ENCODE data around the gene TRIP12.
"Not testable (repeated sequence)": the region's sequence is repeated elsewhere in the genome, so short reads cannot be mapped to it uniquely, and the experiment has no call there.

Gene TRIP12

GRCh38 chr2:229879191-229879950, 42.4 kb downstream of the TRIP12 start:
- DNase-seq (ENCODE audit: low read depth in 2 of 3, low spot score in 1 of 3): no peak

- DNase-seq (ENCODE audit: low read depth in 2 of 3, low spot score in 1 of 3): no peak
Measured at GRCh38 chr2:229875549-229875948, 46.3 kb downstream of the TRIP12 start.

- DNase-seq (ENCODE audit: low read depth in 2 of 3, low spot score in 1 of 3): no peak
Measured at GRCh38 chr2:229874647-229875046, 47.2 kb downstream of the TRIP12 start.

- no peak for DNase-seq (ENCODE audit: low read depth in 2 of 3, low spot score in 1 of 3)
Measured at GRCh38 chr2:229873123-229873581, 48.7 kb downstream of the TRIP12 start.

GRCh38 chr2:229870903-229871656, 50.7 kb downstream of the TRIP12 start:
- no peak for DNase-seq (ENCODE audit: low read depth in 2 of 3, low spot score in 1 of 3)

GRCh38 chr2:229869226-229869625, 52.6 kb downstream of the TRIP12 start:
- no peak for DNase-seq (ENCODE audit: low read depth in 2 of 3, low spot score in 1 of 3)

GRCh38 chr2:229868794-229869193, 53.0 kb downstream of the TRIP12 start:
- DNase-seq (ENCODE audit: low read depth in 2 of 3, low spot score in 1 of 3): no peak

- DNase-seq (ENCODE audit: low read depth in 2 of 3, low spot score in 1 of 3): no peak
Measured at GRCh38 chr2:229865033-229865432, 56.8 kb downstream of the TRIP12 start.

GRCh38 chr2:229861431-229861830, 60.4 kb downstream of the TRIP12 start:
- no peak for DNase-seq (ENCODE audit: low read depth in 2 of 3, low spot score in 1 of 3)

GRCh38 chr2:229860334-229860733, 61.5 kb downstream of the TRIP12 start:
- DNase-seq (ENCODE audit: low read depth in 2 of 3, low spot score in 1 of 3): no peak

- DNase-seq (ENCODE audit: low read depth in 2 of 3, low spot score in 1 of 3): no peak
Measured at GRCh38 chr2:229858351-229858750, 63.5 kb downstream of the TRIP12 start.

GRCh38 chr2:229857634-229858033, 64.2 kb downstream of the TRIP12 start:
- no peak for DNase-seq (ENCODE audit: low read depth in 2 of 3, low spot score in 1 of 3)

GRCh38 chr2:229856413-229856812, 65.4 kb downstream of the TRIP12 start:
- DNase-seq (ENCODE audit: low read depth in 2 of 3, low spot score in 1 of 3): no peak

- no peak for DNase-seq (ENCODE audit: low read depth in 2 of 3, low spot score in 1 of 3)
Measured at GRCh38 chr2:229855116-229855515, 66.7 kb downstream of the TRIP12 start.

GRCh38 chr2:229852565-229852964, 69.2 kb downstream of the TRIP12 start:
- peak; percentile 11 to 28 (median 27) for DNase-seq (ENCODE audit: low read depth in 2 of 3, low spot score in 1 of 3)

GRCh38 chr2:229851870-229852269, 69.9 kb downstream of the TRIP12 start:
- DNase-seq (ENCODE audit: low read depth in 2 of 3, low spot score in 1 of 3): no peak

GRCh38 chr2:229850355-229851275, 71.2 kb downstream of the TRIP12 start:
- not testable (repeated sequence) for DNase-seq (ENCODE audit: low read depth in 2 of 3, low spot score in 1 of 3)

GRCh38 chr2:229849073-229849472, 72.7 kb downstream of the TRIP12 start:
- DNase-seq (ENCODE audit: low read depth in 2 of 3, low spot score in 1 of 3): no peak

- DNase-seq (ENCODE audit: low read depth in 2 of 3, low spot score in 1 of 3): no peak
Measured at GRCh38 chr2:229843613-229844012, 78.2 kb downstream of the TRIP12 start.

GRCh38 chr2:229838729-229839128, 83.1 kb downstream of the TRIP12 start:
- DNase-seq (ENCODE audit: low read depth in 2 of 3, low spot score in 1 of 3): no peak

GRCh38 chr2:229836847-229837246, 85.0 kb downstream of the TRIP12 start:
- DNase-seq (ENCODE audit: low read depth in 2 of 3, low spot score in 1 of 3): no peak
